Kidney epithelial cell (primary cell): Measurements from ENCODE around the gene FOXC2. TPM values are rescaled to one million over a fixed set of nuclear protein-coding genes. Genes with fewer than 3 reads are reported as not detected.

Source experiments
- DNase-seq: peaks from one replicate; pipeline ENCODE4 v3.0.0-alpha.2; 2010; ENCODE audit warnings: low read depth
- H3K27me3 ChIP-seq: 2 replicates; pipeline ENCODE4 v1.6.0; 2011; ENCODE audit warnings: low read length; ENCODE audit not compliant: control insufficient read depth, insufficient read depth
- H3K36me3 ChIP-seq: 2 replicates; pipeline ENCODE4 v1.5.1; 2011; ENCODE audit warnings: low read length; ENCODE audit not compliant: control insufficient read depth, insufficient read depth
- H3K4me3 ChIP-seq: 2 replicates; pipeline ENCODE4 v1.5.1; 2011; ENCODE audit warnings: low read depth, mild to moderate bottlenecking, control low read depth, low read length
- total RNA-seq: library from RNA; depleted of rRNA; stranded (reverse); fragments of >200 nt; gene quantifications from 2 replicates; pipeline ENCODE4 v1.2.3, GENCODE V29; 2015
- TF ChIP-seq, protein P1 (sequence below): IDR thresholded peaks from 2 replicates; pipeline ENCODE4 v1.5.1; 2011; ENCODE audit warnings: mild to moderate bottlenecking, moderate library complexity, low read length, control low read depth, inconsistent platforms; ENCODE audit not compliant: insufficient read depth, poor library complexity, severe bottlenecking

Gene FOXC2
- total RNA-seq, 1 donor from 2014 or later = 12.2 TPM

- H3K36me3 ChIP-seq = no peaks in the 10 kb centered on the region
- TF ChIP-seq, protein P1, sequence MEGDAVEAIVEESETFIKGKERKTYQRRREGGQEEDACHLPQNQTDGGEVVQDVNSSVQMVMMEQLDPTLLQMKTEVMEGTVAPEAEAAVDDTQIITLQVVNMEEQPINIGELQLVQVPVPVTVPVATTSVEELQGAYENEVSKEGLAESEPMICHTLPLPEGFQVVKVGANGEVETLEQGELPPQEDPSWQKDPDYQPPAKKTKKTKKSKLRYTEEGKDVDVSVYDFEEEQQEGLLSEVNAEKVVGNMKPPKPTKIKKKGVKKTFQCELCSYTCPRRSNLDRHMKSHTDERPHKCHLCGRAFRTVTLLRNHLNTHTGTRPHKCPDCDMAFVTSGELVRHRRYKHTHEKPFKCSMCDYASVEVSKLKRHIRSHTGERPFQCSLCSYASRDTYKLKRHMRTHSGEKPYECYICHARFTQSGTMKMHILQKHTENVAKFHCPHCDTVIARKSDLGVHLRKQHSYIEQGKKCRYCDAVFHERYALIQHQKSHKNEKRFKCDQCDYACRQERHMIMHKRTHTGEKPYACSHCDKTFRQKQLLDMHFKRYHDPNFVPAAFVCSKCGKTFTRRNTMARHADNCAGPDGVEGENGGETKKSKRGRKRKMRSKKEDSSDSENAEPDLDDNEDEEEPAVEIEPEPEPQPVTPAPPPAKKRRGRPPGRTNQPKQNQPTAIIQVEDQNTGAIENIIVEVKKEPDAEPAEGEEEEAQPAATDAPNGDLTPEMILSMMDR = no peak
- H3K4me3 ChIP-seq = no peak overlapping the region
- no peak for DNase-seq
- H3K27me3 ChIP-seq = no peaks in the 10 kb centered on the region
Measured at GRCh38 chr16:86610779-86611524, 44.3 kb downstream of the FOXC2 start.

DNA sequence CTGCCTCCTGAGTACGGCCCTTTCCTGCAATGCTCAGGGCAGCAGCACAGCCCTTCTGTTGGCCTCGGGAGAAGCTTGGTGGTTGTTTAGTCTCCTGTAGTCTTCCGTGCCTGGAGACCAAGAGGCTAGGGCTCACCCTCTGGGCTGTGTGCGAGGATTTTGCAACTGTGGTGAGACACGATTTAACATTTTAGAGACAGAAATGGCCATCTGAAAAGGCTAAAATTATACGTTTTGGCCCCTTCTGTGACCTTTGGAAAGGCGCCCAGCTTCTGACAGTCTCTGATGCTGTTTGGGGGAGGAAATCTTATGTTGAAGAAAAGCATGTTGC lies 44.9 kb downstream of the FOXC2 start:
- Histone ChIP-seq H3K4me3 (no peak overlapping the region), H3K27me3 (no peaks in the 10 kb centered on the region), H3K36me3 (no peaks in the 10 kb centered on the region)
- TF ChIP-seq, protein P1 = no peak
- no peak for DNase-seq

DNA sequence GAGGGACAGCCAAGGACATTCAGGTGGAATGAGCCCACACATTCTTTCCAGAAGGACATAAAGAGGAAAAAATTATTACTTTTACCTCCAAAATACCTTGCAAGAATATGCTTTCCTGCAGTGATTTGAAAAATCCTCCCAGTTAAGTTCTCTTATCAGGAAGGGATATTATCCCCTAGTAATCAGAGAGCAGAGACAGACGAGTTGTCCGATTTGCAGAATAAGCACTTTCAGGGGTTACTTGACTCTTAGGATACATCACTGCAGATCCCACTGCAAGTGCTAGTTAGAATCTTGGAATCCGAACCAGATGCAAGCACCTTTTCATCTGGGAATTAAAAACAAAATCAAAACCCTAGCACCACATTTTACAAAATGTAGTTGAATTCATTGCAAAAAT lies 45.3 kb downstream of the FOXC2 start:
- Histone ChIP-seq H3K27me3 (no peaks in the 10 kb centered on the region), H3K36me3 (no peaks in the 10 kb centered on the region), H3K4me3 (no peak overlapping the region)
- TF ChIP-seq, protein P1 = no peak
- DNase-seq = no peak

GRCh38 chr16:86614699-86615098 lies 48.1 kb downstream of the FOXC2 start:
- TF ChIP-seq, protein P1 = no peak
- Histone ChIP-seq H3K36me3 (no peaks in the 10 kb centered on the region), H3K27me3 (no peaks in the 10 kb centered on the region), H3K4me3 (no peak overlapping the region)
- no peak for DNase-seq

GRCh38 chr16:86616906-86617305 lies 50.3 kb downstream of the FOXC2 start:
- TF ChIP-seq, protein P1 = no peak
- Histone ChIP-seq H3K27me3 (no peaks in the 10 kb centered on the region), H3K36me3 (no peaks in the 10 kb centered on the region), H3K4me3 (no peak overlapping the region)
- DNase-seq = no peak
